GM21526 (cell line): ENCODE measurements around the gene NFASC.

Experiments
- ATAC-seq: cut with Tn5 transposase; IDR thresholded peaks from one replicate; pipeline ENCODE4 v1.9.1; 2021; ENCODE audit warnings: moderate library complexity; ENCODE audit not compliant: unreplicated experiment, low FRiP score

Gene NFASC

DNA sequence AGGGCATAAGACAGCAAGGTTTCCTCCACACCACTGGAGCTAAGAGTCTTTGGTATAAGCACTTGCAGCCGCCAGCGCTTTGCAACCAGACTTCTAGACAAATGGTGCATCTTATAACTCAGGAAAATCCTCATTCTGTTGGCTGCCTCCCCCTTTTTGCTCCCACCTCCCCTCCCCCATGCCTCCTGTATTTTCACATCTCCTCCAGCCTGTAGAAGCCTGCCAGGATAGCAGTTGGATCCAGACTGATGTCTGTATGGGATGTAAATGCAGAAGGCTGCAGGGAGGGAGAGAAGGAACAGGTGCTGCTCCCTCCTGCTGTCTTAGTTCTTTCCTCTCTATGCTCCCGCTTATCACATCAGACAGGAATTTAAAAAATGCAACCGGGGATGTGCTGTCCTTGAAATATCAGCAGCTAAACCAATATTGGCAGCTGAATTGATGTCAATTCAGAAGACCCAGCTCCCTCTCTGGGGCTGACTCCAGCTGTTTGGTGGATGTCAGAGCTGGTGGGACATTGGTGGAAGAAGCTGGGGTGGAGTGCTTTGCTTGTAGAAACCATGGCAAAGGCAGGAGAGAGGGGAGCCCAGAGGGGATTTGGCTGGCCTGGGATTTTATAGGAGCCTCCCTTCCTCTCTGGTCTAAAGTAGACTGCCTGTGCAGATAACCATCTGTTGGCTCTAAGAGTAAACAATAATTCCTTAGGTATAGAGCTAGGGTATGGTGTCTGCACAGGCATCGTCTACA lies 53.5 kb downstream of the NFASC start:
- ATAC-seq: no peak

DNA sequence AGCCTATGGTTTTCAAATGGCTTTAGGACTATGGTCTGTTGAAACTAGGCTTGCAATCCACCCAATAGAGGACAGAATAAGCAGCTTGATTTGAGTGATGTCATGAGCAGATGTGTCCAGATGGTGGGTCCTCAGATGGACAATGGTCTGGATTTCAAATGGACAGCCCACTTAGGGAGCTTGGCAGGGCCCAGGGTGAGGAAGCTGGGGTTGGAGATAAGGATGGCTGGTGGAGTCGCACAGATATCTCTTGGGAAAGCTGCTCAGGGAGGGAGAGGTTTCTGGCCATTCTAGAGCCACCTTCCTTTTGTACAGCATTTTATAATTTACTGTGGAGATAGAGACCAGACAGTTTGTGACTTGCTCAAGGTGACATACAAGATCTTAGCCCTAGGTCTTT lies 55.0 kb downstream of the NFASC start:
- ATAC-seq: no peak

DNA sequence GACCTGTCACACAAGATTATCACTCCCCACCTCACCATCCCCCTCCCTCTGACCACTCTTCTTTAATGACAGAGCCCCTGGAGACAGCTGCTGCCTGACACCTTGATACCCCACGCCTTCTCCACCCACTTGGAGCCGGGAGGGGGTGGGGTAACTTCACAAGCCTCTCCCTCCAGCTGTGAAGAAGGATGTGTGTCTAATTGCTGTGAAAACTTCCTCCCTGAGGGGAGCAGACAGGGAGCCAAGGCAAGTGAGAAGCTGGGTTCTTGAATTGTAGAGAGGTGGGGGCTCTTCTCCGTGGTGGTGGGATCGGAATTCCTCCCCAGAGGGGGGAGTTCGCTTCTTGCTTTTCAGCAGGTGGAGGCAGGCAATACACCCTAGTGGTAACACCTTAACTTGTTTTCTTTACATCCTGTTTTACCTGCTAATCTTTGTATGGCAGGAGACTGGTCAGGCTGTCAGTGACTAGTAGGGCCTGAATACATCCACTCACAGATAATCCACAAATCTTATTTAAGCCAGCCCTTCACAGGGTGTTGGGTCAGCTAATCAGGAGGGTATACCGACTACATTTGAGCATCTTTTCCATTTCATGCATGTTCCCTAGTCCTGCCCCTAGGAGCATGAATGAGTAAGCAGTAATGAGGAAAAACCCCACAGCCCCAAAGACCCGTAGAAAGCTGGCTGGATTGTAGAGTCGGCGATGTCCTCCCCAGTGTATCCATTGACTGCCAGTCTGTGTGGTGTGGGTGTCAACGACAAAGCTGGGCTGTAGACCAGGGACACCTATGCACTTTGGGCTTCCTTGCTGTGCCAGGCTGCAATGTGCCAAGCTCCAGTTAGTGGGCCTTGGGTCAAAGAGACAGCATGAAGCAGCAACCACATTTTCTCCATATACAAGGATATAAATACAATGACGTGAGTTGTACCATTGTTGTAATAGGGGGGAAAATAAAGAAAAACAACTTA lies 57.3 kb downstream of the NFASC start:
- ATAC-seq: no peak

DNA sequence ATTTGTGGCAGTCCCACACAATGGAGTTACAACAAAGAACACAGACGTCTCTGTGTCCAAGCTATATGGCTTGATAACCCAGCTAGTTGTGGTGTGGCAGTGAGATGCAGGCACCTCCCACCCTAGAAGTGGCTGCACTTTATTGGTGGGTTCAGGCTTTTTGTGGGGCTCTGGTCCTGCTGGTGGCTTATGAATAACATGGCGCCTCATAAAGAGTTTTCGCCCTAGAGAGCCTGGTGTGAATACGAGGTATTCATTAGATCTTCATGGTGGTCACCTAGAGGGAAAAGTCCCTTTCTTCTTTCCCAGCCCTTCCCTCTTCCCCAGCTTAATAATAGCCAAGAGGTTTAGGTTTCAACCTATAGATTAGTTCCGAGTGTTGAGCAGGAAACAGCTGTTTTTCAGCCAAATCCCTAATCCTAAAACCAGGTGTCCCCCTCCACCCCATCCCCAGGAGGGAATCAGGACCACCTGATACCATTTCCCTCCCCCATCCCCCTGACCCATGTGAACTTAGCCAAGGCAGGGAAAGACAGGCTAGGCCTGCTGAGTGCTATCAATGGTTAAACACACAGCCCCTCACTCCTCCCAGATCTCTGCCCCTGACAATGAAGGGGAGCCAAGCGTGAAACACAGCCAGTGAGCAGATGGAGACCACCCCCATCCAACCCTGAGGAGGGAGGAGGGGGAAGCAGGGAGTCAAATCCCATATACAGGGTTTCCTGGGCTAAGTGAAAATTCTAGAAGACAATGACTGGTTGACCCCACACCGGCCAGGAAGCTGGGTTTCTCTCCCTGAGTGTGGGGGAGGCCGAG lies 58.2 kb downstream of the NFASC start:
- no peak for ATAC-seq

DNA sequence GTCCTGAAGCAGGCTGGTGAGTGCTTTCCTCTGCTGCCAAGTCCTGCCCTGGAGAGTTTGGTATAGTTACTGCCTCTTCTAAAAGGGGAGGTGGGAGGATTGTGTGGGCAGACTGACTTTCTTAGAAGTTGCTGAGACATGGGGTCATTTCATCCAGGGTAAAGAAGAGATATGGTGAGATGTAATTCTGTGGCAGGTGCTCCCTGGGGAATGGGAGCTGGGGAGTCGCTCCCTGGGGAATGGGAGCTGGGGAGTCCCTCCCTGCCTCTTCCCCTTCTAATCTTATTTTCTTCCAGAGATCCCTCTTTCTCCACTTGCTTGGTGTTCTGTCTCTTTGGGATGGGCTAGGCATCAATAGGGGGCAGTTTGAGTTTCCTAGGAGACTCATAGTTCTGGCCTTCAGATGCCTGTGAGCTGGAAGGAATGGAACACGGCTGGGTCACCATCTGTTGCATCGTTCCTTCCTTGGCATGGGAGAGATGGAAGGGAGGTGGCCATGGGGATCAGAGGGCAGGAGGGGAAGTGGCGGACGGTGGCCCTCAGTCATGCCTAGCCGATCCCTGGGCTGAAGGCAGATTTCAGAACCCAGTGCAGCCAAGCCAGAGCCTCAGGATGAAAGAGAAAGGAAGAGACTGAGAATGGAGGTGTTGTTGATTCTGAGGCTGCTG lies 59.0 kb downstream of the NFASC start:
- ATAC-seq: no peak

DNA sequence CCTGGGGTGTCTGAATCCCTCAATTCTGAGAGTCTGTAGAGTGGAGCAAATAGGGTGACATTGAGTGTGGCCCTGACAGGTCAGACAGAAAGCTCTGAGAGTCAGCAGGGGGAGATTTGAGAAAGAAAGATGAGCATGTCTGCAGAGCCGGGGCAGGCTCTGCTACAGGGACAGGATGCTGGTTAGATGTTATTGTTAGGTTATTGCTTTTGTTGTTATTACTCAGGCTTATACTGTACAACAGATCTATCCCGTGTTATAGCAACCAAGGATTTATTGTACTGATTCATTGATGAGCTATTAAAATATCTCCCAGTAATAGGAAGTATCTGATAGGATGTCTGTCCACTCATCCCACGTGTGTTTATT lies 59.5 kb downstream of the NFASC start:
- no peak for ATAC-seq

DNA sequence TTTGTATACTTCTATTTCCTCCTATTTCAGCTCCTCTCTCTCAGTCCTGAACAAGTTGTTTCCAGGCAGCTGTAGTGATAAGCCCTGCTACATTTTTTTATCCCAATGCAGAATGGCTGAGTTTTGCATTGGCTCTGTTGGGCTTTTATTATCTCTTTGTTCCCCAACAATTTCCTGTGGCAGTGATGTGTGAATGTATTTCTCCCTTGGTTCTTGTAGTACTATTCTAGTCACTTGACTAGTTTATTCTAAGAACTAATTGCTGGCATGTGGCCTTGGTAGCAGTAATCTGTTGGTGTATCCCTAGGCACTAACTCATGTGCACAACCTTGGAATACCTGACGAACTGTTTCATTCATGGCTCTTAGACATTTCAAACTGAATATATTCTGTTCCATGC lies 60.7 kb downstream of the NFASC start:
- ATAC-seq: no peak

DNA sequence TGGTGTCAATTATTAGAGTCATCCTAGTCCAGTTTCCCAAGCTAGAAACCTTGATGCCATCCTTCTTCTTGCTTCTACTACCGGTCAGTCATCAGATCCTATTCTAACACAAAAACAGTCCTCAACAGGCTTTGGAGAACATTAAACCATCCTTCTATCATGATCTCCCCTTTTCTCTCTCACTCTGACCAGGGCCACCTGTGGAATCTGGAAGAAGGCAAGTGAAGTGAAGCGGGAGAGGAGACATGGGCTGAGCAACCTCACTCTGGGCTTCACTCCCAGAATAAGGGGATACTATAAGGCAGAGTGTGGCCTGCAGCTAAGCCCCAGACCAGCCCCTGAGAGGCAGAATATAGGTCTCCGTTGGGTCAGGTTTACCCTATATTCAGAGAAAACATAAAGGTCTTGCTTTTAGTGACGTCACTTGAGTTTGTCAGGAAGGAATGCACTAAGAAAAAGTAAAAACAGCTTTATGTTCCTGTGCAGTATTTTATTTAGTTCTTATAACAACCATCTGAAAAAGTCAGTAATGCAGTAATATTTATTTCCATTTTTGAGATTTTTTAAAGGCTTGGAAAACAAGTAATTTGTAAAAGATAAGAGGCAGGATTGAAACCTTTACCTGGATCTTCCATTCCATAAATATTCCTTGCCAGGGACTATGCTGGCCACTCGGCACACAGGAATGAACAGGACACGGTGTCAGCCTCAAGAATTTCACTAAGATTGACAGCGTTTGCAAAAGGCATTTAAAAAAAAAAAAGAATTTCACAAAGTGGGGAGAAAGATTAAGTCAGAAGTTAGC lies 61.3 kb downstream of the NFASC start:
- no peak for ATAC-seq

DNA sequence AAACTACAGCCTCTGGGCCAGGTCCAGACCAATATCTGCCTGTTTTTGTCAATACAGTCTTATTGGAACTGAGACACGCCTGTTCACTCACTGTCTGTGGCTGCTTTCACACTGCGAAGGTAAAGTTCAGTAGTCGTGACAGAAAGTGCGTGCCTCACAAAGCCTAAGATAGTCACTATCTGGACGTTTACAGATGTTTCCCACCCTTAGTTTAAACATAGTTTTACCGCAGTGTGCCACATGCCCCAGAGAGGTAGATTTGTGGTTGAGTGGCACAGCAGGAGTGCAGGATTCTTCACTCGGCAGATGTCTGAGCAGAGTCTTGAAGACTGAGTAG lies 61.9 kb downstream of the NFASC start:
- ATAC-seq: no peak

DNA sequence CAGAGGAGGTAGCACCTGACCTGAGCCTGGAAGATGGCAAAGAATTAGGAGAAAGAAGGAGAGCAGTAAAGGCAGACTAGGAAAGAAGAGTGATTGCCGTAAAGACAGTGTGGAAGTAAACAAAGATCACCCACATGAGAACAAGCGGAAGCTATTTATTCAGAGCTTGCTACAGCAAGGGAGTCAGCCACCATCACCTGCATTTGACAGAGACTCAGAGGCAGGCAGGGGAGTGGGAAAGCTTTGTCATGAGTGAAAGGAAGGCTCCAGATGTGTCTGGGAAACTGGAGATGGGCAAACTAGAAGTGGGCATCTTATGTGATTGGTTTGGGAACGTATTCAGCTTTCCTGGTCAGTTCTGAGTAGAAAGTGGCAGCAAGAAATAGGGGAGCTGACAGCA lies 64.5 kb downstream of the NFASC start:
- ATAC-seq: no peak

DNA sequence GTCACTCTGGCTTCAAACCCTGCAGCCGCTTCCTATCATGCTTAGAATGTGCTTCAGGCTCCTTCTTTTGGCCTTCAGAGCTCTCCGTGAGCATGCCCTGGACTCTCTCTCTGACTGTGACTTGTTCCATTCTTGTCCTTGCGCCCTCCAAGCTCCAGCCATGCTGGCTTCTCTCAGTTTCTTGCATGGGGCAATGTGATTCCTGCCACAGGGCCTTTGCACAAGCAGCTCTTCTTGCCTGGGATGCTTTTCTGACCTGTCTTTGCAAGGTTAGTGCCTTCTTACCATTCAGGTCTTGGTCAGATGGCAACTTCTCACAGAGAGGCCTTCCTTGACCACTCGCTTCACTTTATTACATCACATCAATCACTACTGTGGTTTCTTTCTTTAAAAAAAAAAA lies 66.1 kb downstream of the NFASC start:
- ATAC-seq: no peak

DNA sequence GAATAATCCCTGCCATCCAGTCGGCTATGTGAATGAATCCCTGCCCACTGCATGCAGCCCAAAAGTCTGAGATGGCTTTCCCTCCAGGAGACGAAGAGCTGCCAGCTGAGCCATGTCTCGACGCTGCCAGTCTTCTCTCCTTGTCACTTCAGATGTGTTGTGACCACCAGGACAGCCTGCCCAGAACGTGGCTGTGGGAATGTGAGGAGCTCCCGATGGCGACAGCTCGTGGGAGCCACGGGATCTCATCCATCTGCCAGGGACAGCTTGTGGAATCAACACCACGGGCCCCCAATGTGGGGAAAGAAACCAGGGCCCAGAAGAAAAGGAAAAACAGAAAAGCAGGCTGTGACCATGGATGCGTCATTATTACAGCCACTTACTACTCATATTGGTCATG lies 67.2 kb downstream of the NFASC start:
- no peak for ATAC-seq

DNA sequence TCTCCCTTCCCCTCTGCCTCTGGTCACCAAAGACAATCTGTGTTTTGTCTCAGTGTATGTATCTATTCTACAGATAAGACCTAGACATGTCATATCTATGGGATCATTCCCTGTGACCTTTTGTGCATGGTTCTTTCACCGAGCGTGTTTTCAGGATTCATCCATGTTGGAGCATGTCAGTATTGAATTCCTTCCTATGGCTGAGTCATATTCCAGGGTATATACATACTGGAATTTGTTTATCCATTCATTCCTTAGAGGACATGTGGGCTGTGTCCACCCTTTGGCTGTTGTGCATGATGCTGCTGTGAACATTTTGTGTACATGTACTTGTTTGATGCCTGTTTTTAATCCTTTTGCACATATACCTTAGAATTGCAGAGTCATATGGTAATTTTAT lies 69.9 kb downstream of the NFASC start:
- ATAC-seq: no peak

DNA sequence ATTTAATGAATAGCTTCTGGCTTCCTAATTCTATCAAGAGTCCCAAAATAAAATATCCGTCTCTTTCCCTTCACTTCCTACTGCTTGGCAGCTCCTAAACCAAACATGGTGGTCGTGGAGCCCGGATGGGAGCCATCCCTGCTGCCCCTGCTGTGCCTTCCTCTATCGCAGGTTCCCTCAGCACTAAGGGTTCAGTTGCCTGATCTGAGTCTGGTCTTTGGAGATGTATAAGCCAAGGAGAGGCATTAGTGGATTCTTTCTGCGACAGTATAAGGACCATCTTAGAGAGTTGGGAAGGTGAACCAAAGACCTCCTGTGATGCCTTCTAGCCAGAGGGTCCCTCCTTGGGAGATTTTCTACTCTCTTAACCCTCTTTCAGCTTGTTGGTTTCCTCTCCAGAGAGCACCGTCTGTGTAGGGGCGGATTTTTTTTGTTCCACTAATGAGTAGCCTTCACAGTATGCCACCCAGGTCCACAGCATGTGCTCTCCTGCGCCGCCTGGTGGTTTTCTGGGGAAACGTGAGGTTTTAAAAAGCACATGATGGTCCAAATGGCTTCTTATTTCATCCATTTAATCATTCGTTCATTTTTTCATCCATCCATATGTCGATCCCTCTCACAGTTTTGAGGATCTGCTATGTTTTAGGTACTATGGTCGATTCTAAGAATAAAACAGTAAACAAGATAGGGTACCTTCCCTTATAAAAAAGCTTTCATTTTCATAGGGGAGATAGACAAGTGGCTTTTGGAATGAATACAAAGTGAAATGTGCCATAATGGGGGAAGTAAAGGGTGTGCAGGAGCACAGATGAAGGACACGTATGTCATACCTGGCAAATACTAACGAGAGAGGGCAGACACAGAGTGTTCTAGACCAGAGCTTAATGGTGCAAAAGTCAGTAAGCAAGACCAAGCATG lies 71.0 kb downstream of the NFASC start:
- no peak for ATAC-seq

DNA sequence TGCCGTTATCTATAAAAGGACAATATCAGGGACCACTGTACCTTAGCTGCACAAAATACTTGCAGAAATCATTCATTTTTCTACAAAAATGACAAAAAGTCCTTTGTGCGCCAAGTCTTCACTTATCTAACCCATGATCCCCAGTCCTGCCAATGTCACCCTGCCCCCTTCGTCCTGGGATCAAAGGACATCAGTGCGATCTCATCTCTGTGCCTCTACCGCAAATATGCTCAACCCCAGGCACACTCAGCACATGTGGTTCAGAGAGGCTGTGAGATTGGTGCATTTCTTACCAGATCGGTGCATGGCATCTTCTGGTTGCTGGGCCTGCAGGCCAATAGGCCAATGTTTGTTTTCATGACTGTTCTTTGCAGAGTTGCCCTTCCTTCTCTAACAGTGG lies 72.8 kb downstream of the NFASC start:
- no peak for ATAC-seq

DNA sequence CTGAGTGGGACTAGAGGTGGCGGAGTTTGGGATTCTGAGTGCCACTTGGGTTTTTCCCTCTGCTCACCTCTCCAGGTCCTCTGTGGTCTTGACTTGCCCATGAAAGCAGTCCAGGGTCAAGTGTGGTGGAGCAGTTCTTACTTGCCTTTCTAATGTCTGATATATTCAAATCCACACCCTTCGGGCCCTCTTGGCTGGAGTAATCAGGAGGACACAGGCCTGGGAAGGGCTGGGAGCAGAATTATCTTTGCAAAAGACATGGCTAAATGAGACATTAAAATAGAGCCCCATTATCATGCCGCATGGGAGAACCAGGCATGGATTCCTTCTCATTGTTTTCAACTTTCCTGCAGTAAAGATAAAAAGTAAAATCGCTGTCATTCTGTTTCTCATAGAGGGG lies 74.0 kb downstream of the NFASC start:
- ATAC-seq: no peak

DNA sequence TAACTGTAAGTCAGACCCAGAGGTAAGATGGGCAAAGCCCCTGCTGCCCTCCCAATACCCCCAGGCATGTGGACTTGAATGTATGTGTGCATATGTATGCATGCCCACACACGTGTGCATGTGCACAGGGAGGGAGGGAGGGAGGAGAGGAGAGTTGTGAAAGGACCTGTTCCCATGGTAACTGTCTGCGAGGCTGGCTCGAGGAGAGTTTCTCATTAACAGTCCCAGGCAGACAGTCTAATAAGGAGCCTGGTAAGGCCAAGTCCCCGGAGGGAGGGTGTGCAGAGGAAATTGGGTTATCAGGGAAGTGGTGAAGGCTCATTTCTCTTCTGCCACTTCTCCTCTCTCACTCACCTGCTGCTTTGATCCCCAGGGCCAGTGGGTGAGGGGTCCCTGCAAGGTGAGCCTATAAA lies 74.9 kb downstream of the NFASC start:
- no peak for ATAC-seq

DNA sequence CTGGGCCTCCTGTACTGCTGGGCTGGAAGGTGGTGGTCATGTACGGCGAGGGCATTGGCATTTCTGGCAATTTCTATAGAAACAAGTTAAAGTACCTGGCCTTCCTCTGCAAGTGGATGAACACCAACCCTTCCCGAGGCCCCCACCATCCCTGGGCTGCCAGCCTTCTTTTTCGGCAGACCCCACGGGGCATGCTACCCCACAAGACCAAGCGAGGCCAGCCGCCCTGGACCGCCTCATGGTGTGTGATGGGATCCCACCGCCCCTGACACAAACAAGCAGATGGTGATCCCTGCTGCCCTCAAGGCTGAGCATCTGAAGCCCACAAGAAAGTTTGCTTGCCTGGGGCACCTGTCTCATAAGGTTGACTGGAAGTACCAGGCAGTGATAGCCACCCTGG lies 76.0 kb downstream of the NFASC start:
- ATAC-seq: no peak

DNA sequence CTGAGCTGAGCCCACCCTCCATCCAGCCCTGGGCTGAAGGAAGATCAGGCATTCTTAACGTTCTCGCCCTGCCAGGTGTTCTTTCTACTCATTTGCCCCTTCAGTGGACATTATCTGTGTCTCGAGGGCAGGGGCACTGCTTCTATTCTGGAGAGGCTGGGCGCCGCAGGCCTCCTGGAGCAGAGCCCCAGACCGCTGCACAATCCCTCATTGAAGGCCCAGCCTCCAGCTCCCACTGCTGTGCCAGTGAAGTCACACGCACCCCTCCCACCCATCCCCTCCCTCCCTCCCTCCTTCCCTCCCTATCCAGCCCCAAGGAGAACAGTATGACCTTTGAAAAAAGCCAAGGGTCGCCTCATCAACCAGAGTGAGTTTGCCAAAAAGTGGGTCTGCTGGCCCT lies 76.7 kb downstream of the NFASC start:
- ATAC-seq: no peak
